Measurements from ENCODE around the gene KCNMA1.
"Not testable (repeated sequence)": the region's sequence is repeated elsewhere in the genome, so short reads cannot be mapped to it uniquely, and the experiment has no call there.

Gene KCNMA1

DNA sequence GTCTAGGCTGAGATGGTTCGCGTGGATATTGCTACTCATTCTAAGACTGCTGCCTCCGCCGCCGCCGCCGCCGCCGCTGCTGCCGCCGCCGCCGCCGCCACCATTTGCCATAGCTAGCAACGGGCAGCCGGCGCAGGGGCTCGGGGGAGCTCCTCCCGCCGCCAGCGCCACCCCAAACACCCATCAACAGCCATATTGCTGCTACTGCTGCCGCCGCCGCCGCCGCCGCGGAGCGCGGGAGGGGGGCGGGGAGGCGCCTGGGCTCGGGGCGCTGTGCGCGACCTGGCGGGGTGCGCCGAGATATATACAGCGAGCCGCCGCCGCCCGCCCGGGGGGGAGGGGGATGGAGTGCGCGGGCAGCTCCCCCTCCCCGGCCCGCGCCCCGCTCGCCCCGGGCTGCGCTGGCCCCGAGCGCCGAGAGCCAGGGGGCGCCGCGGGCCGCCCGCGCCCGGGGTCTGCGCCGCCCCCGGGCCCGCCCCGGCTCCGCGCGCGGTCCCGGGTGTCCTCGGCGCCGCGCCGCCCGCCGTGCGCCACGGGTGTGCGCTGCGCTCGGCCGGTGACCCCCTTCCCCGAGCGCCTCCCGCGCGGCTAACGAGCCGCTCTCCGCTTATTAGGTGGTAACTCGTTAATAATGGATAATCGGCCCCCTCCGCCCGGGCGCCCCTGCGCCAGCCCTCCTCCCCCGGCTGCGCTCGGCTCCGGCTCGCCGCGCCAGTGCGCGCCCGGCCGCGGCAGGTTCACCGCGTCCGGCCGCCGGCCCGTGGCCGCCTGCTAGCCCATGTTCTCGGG lies at the start of gene KCNMA1:
KCNMA1 (minus strand) TSS at position 277 of the 789 bp plus-strand sequence.
- peak; percentile 47 for ATAC-seq
- H3K27ac Mint-ChIP-seq: no peak within 1 kb of the TSS

DNA sequence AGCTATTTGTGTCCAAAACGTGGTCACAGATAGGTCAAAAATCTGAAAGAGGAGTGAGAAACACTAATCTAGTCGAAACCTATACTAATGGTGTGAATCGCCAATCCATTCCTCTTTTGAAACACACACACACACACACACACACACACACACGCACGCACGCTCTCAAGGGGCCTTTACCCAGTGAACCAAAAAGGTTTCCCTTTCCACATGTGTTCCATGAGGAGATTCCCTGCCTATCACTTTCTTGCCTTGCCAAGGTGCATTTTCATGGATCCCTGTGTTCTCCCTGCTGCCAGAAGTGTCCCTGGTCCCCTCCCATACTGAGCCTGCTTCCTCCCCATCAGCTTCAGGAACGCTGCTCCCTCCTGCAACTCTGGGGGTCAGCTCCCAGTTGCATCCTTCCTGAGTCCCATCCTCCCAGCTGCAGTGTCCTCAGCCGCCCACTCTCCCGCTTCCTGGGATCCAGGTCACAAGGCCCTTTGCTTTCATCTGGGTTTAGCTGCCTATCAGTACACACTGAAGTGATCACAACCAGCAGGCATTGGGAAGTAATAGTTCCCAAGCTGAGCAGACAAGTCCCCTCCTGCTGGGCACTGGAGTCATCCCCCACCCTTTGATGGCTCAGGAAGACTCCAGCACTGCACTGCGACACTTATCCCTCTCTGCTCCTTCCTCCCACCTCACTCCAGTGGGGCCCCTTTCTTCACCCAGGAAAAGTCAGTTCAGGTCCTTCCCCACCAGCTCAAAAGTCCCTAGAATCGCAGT lies 49.2 kb upstream of the KCNMA1 start:
- no peaks in the 10 kb centered on the region for H3K36me3 Mint-ChIP-seq
- no peak overlapping the region for H3K4me3 Mint-ChIP-seq
- H3K27me3 Mint-ChIP-seq: peaks cover 21% of the 10 kb centered on the region
- H3K4me1 Mint-ChIP-seq: no peaks in the 10 kb centered on the region
- no peak overlapping the region for H3K27ac Mint-ChIP-seq
- no peaks in the 10 kb centered on the region for H3K9me3 Mint-ChIP-seq
- ATAC-seq: no peak

More for the DNA sequence above, at the start of gene KCNMA1:
- H3K27me3 Mint-ChIP-seq: peaks cover 82% of the 10 kb centered on the region
- H3K4me1 Mint-ChIP-seq: peaks cover 31% of the 10 kb centered on the region
- no peaks in the 10 kb centered on the region for H3K9me3 Mint-ChIP-seq
- peak within 1 kb of the TSS; percentile 85 for H3K4me3 Mint-ChIP-seq
- no peaks in the 10 kb centered on the region for H3K36me3 Mint-ChIP-seq

DNA sequence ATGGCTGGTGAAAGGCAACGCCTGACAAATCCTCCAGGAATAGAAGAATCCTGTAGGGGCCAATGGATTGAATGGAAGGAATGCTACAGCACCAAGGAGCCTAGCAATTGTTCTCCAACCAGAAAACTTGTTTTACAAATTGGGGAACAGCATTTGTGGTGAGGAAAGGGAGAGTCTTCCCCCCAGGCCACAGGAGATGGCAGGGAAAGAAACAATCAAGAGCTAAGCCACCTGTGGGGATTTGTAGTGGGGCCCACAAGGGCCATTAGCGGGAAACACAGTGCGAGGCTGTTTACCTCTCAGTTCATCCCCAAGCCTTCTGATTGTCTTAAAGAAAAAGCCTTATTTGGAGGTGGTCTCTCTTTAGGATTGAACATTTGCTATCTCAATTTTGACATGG lies 48.5 kb upstream of the KCNMA1 start:
- no peak overlapping the region for H3K4me3 Mint-ChIP-seq
- H3K9me3 Mint-ChIP-seq: no peaks in the 10 kb centered on the region
- no peaks in the 10 kb centered on the region for H3K4me1 Mint-ChIP-seq
- no peaks in the 10 kb centered on the region for H3K36me3 Mint-ChIP-seq
- H3K27ac Mint-ChIP-seq: no peak overlapping the region
- no peak for ATAC-seq
- peaks cover 26% of the 10 kb centered on the region for H3K27me3 Mint-ChIP-seq

DNA sequence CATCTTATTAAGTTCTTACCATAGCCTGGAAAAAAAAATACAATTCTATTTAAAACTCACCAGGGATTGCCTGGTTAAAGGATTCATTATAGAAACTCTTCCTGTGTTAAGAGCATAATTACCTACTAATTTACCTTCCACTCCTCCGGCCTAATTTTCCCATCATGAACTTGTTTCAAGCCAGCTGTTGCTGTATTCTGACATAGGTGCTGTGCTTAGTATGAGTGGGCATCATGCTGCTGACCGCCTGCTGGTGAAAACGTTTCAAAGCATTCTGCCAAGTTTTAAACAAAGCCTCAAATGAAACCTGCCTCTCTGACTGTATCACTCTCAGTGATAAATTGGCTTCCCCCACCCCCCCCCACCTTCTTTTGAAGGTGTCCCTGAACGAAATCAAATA lies 47.8 kb upstream of the KCNMA1 start:
- no peak overlapping the region for H3K4me3 Mint-ChIP-seq
- no peaks in the 10 kb centered on the region for H3K9me3 Mint-ChIP-seq
- H3K27me3 Mint-ChIP-seq: peaks cover 26% of the 10 kb centered on the region
- H3K27ac Mint-ChIP-seq: no peak overlapping the region
- ATAC-seq: no peak
- no peaks in the 10 kb centered on the region for H3K36me3 Mint-ChIP-seq
- no peaks in the 10 kb centered on the region for H3K4me1 Mint-ChIP-seq

DNA sequence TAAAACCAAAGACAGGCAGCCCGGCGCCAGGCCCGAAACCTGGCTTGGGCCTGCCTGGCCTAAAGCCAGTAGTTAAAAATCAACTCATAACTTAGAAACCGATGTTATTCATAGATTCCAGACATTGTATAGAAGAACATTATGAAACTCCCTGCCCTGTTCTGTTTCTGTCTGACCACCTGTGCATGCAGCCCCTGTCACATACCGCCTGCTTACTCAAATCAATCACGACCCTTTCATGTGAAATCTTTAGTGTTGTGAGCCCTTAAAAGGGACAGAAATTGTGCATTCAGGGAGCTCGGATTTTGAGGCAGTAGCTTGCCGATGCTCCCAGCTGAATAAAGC lies 45.5 kb upstream of the KCNMA1 start:
- H3K27me3 Mint-ChIP-seq: peaks cover 26% of the 10 kb centered on the region
- H3K9me3 Mint-ChIP-seq, H3K36me3 Mint-ChIP-seq, H3K4me1 Mint-ChIP-seq, ATAC-seq, H3K27ac Mint-ChIP-seq, H3K4me3 Mint-ChIP-seq: not testable (repeated sequence)

DNA sequence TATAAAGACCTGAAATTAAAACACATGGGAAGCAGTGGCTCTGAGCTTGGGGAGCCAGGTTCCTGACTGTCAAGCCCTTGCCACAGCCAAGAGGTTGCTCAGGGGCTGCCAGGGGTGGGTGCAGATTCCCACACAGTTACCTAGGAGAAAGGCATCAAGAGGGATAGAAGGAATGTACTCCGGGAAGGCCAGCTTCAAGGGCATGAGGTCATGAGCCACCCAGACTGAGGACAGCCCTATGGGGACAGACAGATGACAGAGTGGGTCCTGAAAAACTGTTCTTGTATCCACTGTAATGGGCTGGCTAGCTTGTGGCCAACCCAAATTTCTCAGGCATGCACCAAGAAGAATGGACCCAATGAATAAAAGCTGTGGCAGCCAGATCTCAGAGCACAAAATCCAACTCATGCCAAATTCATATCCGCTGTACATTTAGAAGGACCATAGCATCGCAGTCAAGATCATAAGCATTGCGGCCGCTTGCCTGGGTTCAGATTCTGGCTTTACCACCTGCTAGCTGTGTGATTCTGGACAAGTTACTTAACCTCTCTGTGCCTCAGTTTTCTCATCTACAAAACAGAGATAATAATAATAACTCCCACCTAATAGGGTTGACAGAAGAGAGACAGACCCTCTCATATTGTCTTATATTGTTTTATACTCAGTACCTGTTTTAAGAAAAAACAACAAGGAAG lies 44.9 kb upstream of the KCNMA1 start:
- no peaks in the 10 kb centered on the region for H3K4me1 Mint-ChIP-seq
- peaks cover 21% of the 10 kb centered on the region for H3K27me3 Mint-ChIP-seq
- no peaks in the 10 kb centered on the region for H3K9me3 Mint-ChIP-seq
- H3K27ac Mint-ChIP-seq: no peak overlapping the region
- H3K4me3 Mint-ChIP-seq: no peak overlapping the region
- no peak for ATAC-seq
- H3K36me3 Mint-ChIP-seq: no peaks in the 10 kb centered on the region

DNA sequence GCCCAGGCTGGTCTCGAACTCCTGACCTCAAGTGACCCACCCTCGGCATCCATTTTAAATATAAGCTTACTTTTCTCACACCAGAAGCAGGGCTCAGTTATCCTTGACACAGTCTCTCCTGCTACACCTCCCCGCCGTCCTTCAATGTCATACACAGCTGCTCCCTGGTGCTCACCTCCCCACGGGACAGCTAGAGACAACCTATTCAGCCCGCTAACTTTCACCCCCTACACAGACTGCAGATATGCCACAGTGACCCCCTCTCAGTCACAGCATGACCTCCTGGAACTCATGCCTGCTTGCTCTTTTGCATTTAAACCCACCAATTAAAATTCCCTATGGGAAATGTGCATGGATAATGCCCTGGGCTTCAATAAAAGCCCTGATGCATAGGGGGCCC lies 44.2 kb upstream of the KCNMA1 start:
- no peaks in the 10 kb centered on the region for H3K9me3 Mint-ChIP-seq
- no peaks in the 10 kb centered on the region for H3K4me1 Mint-ChIP-seq
- H3K4me3 Mint-ChIP-seq: no peak overlapping the region
- no peaks in the 10 kb centered on the region for H3K36me3 Mint-ChIP-seq
- ATAC-seq: no peak
- H3K27me3 Mint-ChIP-seq: peaks cover 14% of the 10 kb centered on the region
- no peak overlapping the region for H3K27ac Mint-ChIP-seq

DNA sequence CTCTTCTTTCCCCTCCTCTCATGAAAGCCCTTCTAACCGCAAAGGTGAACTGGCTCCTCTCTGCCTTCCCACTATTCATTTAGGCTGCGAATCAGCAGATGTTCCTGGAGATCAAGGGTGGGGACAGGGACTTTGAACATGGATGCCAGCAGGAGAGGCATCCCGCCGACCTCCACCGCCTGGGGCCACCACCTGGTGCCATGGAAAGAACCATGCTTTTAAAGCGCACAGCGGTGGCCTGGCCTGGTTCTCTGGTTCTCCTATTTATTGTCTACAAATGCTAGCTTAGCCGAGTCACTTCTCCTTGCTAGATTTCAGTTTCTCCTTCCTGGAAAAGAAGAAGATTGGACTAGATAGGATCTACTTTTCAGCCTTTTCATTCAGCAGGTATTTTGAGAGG lies 43.2 kb upstream of the KCNMA1 start:
- no peak overlapping the region for H3K4me3 Mint-ChIP-seq
- H3K36me3 Mint-ChIP-seq: no peaks in the 10 kb centered on the region
- H3K4me1 Mint-ChIP-seq: no peaks in the 10 kb centered on the region
- no peak for ATAC-seq
- no peaks in the 10 kb centered on the region for H3K9me3 Mint-ChIP-seq
- H3K27me3 Mint-ChIP-seq: peaks cover 11% of the 10 kb centered on the region
- H3K27ac Mint-ChIP-seq: no peak overlapping the region

DNA sequence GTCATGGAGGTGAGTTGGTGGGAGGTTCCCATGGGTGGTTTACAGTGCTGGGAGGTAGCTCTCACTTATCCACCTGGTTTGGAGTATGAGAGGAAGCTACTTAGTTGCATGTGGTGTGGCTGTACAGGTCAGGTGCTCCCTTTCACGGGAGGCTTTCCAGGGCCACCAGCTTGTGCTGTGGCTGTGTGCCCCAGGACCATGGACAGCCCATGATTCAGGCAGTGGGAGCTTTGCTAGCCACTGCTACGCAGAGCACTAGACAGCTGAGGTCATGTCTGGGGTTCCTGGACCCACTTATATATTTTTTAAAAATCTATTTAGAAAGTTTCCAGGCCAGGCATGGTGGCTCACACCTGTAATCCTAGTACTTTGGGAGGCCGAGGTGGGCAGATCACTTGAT lies 42.5 kb upstream of the KCNMA1 start:
- ATAC-seq: no peak
- Mint-ChIP-seq H3K27ac (no peak overlapping the region), H3K27me3 (peaks cover 11% of the 10 kb centered on the region)

DNA sequence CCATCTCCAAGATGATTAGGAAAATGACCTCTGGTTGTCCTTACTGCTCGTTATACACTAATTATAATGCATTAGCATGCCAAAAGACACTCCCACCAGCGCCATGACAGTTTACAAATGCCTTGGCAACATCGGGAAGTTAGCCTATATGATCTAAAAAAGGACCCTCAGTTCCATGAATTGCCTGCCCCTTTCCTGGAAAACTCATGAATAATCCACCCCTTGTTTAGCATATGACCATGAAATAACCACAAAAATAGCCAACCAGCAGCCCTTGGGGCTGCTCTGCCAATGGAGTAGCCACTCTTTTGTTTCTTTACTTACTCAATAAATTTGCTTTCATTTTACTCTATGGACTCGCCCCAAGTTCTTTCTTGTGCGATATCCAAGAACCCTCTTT lies 41.6 kb upstream of the KCNMA1 start:
- Mint-ChIP-seq H3K27ac (no peak overlapping the region), H3K4me3 (no peak overlapping the region), H3K27me3 (peaks cover 11% of the 10 kb centered on the region), H3K36me3 (no peaks in the 10 kb centered on the region), H3K4me1 (no peaks in the 10 kb centered on the region), H3K9me3 (no peaks in the 10 kb centered on the region)
- ATAC-seq: no peak

More for the DNA sequence above, 42.5 kb upstream of the KCNMA1 start:
- no peaks in the 10 kb centered on the region for H3K36me3 Mint-ChIP-seq
- no peaks in the 10 kb centered on the region for H3K9me3 Mint-ChIP-seq
- no peaks in the 10 kb centered on the region for H3K4me1 Mint-ChIP-seq
- H3K4me3 Mint-ChIP-seq: no peak overlapping the region

DNA sequence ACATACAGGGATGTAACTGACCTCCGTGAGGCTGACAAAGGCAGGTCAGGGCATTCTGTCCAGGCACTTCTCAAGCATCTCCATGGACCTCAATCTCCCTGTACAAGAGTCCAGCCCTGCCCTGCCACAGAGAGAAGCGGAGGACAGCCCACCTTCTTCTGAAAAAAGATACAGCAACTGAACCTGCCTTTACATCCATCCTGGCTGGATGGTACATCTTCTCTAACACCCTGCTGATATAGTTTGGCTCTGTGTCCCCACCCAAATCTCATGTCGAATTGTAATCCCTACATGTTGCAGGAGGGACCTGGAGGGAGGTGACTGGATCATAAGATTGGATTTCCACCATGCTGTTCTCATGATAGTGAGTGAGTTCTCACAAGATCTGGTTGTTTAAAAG lies 40.5 kb upstream of the KCNMA1 start:
- Mint-ChIP-seq H3K9me3 (no peaks in the 10 kb centered on the region), H3K27me3 (peaks cover 11% of the 10 kb centered on the region), H3K4me3 (no peak overlapping the region), H3K4me1 (no peaks in the 10 kb centered on the region), H3K27ac (no peak overlapping the region), H3K36me3 (no peaks in the 10 kb centered on the region)
- no peak for ATAC-seq

DNA sequence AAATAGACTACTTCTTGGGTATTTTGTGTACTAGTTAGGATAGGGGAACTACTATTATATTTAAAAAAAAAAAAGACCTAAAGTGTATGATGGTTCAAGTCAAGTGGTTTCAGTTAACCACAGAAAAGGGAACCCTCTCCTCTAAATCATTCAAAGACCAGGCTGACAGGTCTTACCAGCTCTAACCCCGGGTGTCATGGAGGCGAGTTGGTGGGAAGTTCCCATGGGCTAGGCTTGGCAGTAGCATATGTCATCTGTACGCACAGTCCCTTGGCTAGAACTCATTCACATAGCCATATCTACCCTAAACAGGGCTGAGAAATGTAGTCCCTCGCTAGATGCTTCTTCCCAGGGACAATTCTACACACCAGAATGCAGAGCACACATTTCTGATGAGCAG lies 37.7 kb upstream of the KCNMA1 start:
- no peaks in the 10 kb centered on the region for H3K4me1 Mint-ChIP-seq
- H3K4me3 Mint-ChIP-seq: no peak overlapping the region

DNA sequence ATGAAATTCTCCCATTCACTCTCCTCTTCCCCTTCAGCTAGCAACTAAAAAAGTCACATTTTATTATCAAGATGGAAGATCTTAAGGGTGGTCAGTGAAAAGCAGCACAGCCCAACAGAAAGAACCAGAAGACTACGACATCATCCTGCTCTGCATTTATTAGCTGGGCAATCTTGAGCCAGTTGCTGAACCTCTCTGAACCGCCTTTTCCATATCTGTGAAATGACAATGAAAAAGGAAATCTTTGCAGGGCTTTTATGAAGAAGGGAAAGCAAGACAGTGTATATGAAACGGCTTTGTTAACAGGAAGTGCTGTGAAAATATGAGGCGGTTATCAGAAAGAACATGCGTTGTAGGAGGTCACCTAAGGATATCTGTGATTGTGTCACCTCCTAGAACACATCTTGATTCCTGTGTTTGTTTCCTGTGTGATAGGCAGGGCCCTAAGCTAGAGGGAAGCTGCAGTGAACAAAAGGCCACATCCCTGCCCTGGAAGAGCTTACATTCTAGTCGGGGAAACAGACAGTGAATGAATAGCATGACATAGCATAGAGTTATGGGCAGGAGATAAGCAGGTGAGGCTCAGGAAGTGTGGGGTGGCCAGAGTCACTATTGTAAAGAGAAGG lies 36.0 kb upstream of the KCNMA1 start:
- no peak overlapping the region for H3K4me3 Mint-ChIP-seq
- no peak for ATAC-seq
- H3K9me3 Mint-ChIP-seq: no peaks in the 10 kb centered on the region
- H3K27ac Mint-ChIP-seq: no peak overlapping the region
- peaks cover 19% of the 10 kb centered on the region for H3K27me3 Mint-ChIP-seq
- no peaks in the 10 kb centered on the region for H3K36me3 Mint-ChIP-seq
- H3K4me1 Mint-ChIP-seq: no peaks in the 10 kb centered on the region

More for the DNA sequence above, 37.7 kb upstream of the KCNMA1 start:
- Mint-ChIP-seq H3K36me3 (no peaks in the 10 kb centered on the region), H3K9me3 (no peaks in the 10 kb centered on the region), H3K27me3 (peaks cover 10% of the 10 kb centered on the region), H3K27ac (no peak overlapping the region)
- ATAC-seq: no peak

DNA sequence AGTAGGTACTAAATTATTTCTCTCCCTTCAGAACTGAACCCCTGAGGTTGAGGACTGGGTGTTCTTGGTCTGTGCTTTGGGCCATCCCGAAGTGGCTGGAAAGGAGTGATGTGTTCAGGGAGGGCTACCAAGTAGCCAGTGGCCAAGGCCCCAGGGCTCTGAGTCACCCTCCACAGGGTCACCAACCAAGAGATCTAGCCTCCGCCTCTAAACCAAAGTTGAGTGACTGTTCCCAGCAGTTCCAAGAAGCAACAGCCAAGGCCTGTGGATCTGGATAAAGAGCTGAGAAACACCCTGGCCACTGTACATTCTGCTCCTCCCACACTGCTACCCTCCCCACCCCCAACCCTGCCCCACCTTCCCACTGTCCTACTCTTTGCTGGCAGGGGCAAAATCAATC lies 35.5 kb upstream of the KCNMA1 start:
- Mint-ChIP-seq H3K27me3 (peaks cover 19% of the 10 kb centered on the region), H3K4me1 (no peaks in the 10 kb centered on the region), H3K36me3 (no peaks in the 10 kb centered on the region), H3K27ac (no peak overlapping the region), H3K9me3 (no peaks in the 10 kb centered on the region), H3K4me3 (no peak overlapping the region)
- no peak for ATAC-seq

DNA sequence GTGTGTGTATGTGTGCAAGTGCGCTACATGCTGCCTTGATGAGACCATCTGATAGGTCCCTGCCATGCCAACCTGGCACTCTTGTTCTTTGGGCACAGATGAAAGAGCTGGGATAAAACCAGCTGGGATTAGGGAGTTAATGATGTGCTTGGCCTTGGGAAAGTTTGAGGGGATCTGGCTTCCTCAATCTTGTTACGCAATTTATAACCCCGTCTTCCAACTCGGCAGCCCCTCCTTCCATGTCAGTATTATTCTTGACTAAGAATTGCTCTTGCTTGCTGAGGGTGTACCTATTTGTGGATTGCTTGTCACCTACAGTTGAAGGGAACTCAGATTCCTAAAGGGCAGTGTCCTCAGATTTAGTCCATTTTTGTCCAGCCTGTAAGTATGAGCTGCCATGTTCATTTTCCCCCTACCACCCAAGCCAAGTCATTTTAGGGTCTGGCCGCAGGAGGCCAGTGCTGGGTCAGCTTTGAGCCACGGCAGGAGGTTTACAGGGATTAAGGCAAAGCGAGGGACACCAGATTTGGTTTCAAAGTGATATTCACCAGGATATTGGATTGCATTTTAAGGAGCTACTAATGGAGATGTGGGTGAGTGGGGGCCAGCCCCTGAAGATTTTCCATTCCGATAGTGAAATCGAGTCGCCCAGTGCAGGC lies 34.1 kb upstream of the KCNMA1 start:
- Mint-ChIP-seq H3K9me3 (no peaks in the 10 kb centered on the region), H3K36me3 (no peaks in the 10 kb centered on the region), H3K4me3 (no peak overlapping the region), H3K27me3 (peaks cover 19% of the 10 kb centered on the region), H3K27ac (no peak overlapping the region), H3K4me1 (no peaks in the 10 kb centered on the region)
- ATAC-seq: no peak
